GM21381 (cell line): Measurements from ENCODE around the gene TYW1.
"Not testable (repeated sequence)": the region's sequence is repeated elsewhere in the genome, so short reads cannot be mapped to it uniquely, and the experiment has no call there.

Source experiments
- ATAC-seq: cut with Tn5 transposase; IDR thresholded peaks from one replicate; pipeline ENCODE4 v1.9.1; 2021; ENCODE audit warnings: mild to moderate bottlenecking, moderate library complexity; ENCODE audit not compliant: unreplicated experiment

The TYW1 gene

GRCh38 chr7:67114483-67115246 is 118.0 kb downstream of the TYW1 start:
- ATAC-seq = not testable (repeated sequence)

GRCh38 chr7:67120491-67120890 is 123.9 kb downstream of the TYW1 start:
- not testable (repeated sequence) for ATAC-seq

DNA sequence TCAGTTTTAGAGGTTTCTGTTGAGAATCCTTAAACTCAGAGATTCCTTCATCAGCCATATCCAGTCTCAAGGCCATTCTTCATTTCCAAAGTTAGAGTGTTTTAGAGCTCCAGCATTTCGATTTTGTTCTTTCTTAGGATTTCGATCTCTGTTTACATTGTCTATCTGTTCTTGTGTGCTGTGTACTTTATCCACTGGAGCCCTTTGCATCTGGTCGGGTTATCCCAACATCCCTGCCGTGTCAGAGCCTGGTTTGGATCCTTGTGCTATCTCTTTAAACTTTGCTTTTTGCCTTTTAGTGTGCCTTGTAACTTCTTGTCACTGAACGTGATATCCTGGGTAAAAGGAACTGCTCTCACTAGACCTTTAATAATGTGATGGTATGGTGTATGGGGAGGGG is 131.6 kb downstream of the TYW1 start:
- ATAC-seq = not testable (repeated sequence)

- not testable (repeated sequence) for ATAC-seq
Measured at GRCh38 chr7:67130766-67131165, 134.1 kb downstream of the TYW1 start.

GRCh38 chr7:67134912-67135311 is 138.3 kb downstream of the TYW1 start:
- ATAC-seq = not testable (repeated sequence)

GRCh38 chr7:67135617-67136486 is 139.2 kb downstream of the TYW1 start:
- not testable (repeated sequence) for ATAC-seq

DNA sequence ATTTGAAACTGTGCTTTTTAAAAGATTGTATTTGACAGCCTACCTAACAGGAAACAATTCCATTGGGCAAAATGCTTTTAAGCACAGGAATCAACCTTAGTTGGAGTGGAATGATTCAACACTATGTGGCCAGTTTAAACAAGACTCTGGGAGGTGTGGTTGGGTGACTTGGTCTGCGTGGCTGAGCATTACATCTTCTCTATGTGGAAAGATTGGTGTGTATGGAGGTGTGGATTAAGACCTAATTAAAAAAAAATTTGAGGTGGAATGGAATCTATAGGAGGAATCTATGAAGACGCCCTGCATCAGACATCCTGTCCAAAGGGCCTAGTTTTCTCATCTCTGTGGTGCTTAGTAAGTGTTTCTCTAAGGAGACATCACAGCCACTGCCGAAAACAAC is 140.9 kb downstream of the TYW1 start:
- ATAC-seq = not testable (repeated sequence)

GRCh38 chr7:67139876-67140275 is 143.2 kb downstream of the TYW1 start:
- ATAC-seq = not testable (repeated sequence)

DNA sequence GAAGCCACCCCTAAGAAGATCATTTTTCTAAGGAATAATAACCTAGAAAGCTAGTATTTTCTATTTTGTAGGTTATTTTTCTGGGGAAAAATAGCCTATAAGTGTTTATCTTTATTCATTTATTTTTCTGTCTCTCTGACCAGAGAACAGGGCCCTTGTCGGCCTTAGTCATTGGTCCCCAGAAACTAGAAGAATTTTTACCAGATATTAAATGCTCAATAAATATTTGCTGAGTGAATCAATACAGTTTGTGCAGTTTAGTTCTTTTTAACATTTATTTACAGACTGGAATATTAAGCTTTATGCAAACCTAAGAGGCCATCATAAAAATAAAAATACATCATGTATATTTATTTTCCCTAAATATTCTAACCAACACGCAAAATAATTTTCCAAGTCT is 144.4 kb downstream of the TYW1 start:
- ATAC-seq = not testable (repeated sequence)

- not testable (repeated sequence) for ATAC-seq
Measured at GRCh38 chr7:67143091-67143786, 146.6 kb downstream of the TYW1 start.

DNA sequence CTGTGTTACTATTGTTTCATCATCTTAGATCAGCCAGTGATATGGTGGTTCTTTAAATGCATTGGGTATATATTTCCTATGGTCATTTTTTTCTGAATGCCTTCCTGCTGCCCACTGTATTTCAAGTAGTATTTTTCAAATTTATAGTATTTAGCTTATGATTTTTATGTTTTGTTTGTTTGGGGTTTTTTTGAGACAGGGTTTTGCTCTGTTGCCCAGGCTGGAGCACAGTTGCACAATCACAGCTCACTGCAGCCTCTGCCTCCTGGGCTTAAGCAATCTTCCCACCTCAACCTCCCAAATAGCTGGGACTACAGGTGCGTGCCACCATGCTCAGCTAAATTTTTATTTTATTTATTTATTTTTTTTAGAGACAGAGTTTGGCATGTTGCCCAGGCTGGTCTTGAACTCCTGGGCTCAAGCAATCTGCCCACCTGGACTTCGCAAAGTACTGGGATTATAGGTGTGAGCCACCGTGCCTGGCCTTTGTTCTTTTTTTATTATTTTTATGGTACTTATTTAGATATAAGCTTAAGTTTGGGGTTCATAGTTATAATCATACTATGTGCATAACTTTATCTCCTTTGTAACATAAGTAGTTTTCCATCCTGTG is 149.1 kb downstream of the TYW1 start:
- ATAC-seq = not testable (repeated sequence)

DNA sequence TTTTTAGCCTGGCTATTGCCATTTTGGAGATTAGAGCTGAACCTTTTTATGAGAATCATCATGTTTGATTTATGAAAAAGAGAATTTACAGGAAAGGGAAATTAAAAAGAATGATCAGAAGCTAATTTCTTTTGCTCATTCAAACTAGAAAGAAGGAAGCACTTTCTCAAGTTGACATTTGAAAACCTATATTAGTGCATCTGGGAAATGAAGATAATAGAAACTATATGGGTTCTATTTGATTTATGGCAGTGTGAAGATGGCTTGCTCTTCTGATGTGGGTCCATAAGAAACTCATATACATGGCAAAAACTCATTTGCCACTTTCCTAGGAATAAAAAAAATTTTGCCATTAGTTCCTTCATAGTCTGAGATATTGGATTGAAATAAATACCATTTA is 152.5 kb downstream of the TYW1 start:
- not testable (repeated sequence) for ATAC-seq

- ATAC-seq = not testable (repeated sequence)
Measured at GRCh38 chr7:67154374-67154773, 157.7 kb downstream of the TYW1 start.

- not testable (repeated sequence) for ATAC-seq
Measured at GRCh38 chr7:67156064-67156463, 159.4 kb downstream of the TYW1 start.

- ATAC-seq = peak; percentile 87
Measured at GRCh38 chr7:67163285-67163684, 166.7 kb downstream of the TYW1 start.

DNA sequence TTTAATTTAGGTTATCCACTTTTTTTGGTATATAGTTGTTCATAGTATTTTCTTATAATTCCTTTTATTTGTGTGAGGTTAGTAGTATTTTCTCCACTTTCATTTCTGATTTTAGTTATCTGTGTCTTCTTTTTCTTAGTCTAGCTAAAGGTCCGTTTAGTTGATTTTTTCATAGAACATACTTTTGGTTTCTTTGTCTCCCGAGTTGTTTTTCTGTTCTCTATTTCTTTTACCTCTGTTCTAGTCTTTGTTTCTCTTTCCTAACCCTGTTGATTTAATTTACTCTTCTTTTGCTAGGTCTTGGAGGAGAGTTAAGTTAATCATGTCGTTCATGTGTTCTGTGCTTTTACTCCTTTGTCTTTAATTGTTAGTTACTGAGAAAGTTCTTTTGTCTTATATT is 174.5 kb downstream of the TYW1 start:
- ATAC-seq = peak; percentile 58

- not testable (repeated sequence) for ATAC-seq
Measured at GRCh38 chr7:67176730-67177129, 180.1 kb downstream of the TYW1 start.

- ATAC-seq = not testable (repeated sequence)
Measured at GRCh38 chr7:67178915-67179688, 182.5 kb downstream of the TYW1 start.

DNA sequence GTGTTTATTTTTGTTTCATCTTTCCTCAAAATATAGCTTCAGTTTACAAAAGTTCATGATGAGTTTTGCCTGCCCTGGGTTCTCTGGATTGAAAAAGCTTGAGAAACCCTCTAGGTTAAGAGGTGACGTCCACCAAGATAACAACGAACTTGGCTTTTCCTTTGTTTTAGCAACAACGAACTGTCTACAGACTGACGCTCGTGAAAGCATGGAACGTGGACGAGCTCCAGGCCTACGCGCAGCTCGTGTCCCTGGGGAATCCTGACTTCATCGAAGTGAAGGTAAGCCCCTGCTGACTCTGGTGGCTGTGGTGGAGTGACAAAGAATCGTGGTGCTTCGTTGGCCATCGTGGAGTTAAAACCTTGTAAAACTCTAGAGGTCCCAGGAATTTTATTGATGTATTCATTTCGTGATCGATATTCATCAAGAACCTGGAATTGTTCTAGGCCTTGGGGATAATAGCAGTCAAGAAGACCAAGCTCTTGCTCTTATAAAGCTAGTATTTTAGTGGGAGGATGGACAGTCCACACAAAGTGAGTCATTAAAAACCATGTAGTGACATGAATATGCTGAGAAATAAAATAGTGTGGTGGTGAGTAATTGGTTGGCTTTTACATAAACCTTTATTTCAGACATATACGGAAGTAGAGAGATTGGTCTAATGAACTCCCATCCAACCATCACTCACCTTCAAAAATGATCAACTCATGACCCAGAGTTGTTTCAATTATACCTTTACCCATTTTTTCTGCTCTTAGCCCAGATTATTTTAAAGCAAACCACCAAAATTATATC is 186.5 kb downstream of the TYW1 start:
- not testable (repeated sequence) for ATAC-seq
